Transverse colon (tissue), 3 donors: ENCODE results near the gene RAB8B.

Experiments used
- EP300 ChIP-seq: sonication (generic); formaldehyde crosslinking; IDR thresholded peaks from one replicate; pipeline ENCODE4 v1.6.1; 2017; ENCODE audit warnings: antibody characterized with exemption, low read depth
- POLR2A ChIP-seq: fragments of 450-650 bp; IDR thresholded peaks from one replicate; pipeline ENCODE4 v1.6.1; 2016; ENCODE audit warnings: antibody characterized with exemption, mild to moderate bottlenecking, moderate library complexity
- TF ChIP-seq, protein P1 (sequence below), 5 experiments: fragments of 200-600 bp in 3 of 5; fragments of 450-650 bp in 2 of 5; sonication (generic) in 3 of 5; IDR thresholded peaks; 1 replicate in 2 of 5; 2 replicates in 3 of 5; pipeline ENCODE4 v1.5.1; 2016 to 2017; ENCODE audit warnings: antibody characterized with exemption in 5 of 5, inconsistent platforms in 3 of 5, mild to moderate bottlenecking in 2 of 5, moderate library complexity in 1 of 5

GRCh38 chr15:63263519-63263918 lies 74.1 kb downstream of the RAB8B start:
- TF ChIP-seq, protein P1, sequence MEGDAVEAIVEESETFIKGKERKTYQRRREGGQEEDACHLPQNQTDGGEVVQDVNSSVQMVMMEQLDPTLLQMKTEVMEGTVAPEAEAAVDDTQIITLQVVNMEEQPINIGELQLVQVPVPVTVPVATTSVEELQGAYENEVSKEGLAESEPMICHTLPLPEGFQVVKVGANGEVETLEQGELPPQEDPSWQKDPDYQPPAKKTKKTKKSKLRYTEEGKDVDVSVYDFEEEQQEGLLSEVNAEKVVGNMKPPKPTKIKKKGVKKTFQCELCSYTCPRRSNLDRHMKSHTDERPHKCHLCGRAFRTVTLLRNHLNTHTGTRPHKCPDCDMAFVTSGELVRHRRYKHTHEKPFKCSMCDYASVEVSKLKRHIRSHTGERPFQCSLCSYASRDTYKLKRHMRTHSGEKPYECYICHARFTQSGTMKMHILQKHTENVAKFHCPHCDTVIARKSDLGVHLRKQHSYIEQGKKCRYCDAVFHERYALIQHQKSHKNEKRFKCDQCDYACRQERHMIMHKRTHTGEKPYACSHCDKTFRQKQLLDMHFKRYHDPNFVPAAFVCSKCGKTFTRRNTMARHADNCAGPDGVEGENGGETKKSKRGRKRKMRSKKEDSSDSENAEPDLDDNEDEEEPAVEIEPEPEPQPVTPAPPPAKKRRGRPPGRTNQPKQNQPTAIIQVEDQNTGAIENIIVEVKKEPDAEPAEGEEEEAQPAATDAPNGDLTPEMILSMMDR (IDR thresholded peaks at IDR 0.05), result no peak
- TF ChIP-seq EP300 (no peak), POLR2A (no peak)
